ENCODE measurements around the gene PLEKHA1.

DNA sequence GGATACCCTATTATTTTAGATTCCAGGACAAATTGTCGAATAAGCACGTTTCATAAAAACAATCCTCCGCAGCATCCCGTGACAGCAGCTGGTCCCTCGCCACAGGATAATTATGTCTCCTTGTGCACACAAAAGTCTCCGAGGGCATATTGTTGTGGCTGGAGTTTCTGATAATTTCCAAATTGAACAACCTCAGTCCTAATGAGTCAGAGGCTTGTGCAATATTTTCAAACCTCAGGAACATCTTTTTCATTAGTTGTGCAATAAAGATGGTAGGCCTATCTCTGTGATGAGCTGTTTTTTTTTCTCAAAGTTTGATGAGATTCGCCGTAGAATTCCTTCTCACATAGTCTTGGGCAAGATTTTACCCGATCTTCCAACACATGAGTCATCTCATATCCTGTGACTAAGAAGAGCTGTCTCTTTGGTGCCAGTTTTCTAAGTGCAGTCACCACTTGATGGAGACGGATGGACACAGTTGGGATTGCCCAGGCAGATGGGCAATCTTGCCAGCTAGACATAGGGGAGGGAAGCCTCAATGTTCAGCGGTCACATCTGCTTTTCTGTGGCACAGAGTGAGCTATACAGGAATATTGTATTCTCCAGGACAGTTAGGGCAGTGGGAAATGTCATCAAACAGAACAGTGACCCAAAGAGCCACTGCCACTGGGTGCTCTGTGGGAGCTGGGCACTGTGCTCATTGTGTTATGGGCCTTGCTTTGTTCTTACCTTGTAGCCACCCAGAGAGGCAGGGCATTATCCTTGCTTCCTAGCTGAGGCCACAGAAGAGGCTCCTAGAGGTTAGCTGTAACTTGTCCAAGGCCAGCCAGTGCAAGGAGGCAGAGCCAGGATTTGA is 94.6 kb downstream of the PLEKHA1 start:
- TF ChIP-seq, protein P1, sequence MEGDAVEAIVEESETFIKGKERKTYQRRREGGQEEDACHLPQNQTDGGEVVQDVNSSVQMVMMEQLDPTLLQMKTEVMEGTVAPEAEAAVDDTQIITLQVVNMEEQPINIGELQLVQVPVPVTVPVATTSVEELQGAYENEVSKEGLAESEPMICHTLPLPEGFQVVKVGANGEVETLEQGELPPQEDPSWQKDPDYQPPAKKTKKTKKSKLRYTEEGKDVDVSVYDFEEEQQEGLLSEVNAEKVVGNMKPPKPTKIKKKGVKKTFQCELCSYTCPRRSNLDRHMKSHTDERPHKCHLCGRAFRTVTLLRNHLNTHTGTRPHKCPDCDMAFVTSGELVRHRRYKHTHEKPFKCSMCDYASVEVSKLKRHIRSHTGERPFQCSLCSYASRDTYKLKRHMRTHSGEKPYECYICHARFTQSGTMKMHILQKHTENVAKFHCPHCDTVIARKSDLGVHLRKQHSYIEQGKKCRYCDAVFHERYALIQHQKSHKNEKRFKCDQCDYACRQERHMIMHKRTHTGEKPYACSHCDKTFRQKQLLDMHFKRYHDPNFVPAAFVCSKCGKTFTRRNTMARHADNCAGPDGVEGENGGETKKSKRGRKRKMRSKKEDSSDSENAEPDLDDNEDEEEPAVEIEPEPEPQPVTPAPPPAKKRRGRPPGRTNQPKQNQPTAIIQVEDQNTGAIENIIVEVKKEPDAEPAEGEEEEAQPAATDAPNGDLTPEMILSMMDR (IDR thresholded peaks at IDR 0.05; ENCODE audit: low read length) = no peak
- TF ChIP-seq EZH2 (IDR thresholded peaks at IDR 0.05; ENCODE audit: borderline replicate concordance, low read length) = no peak

Data from OCI-LY1 (cell line).